Astrocyte (in vitro differentiated cells and primary cell): ENCODE results near the gene C9orf153. TPM values are rescaled to one million over a fixed set of nuclear protein-coding genes. Genes with fewer than 3 reads are reported as not detected.

ENCODE experiments used
- DNase-seq: peaks from one replicate; pipeline ENCODE4 v3.0.0-alpha.2; 2010; ENCODE audit warnings: low read depth
- FAIRE-seq: peaks from 2 replicates; lab custom pipeline; 2011; peaks lifted over from hg19 to GRCh38; lab: Jason Lieb, UNC
- H2AFZ ChIP-seq: 2 replicates; pipeline ENCODE4 v1.6.0; 2012; ENCODE audit warnings: low read depth, low read length, inconsistent platforms
- H3K27ac ChIP-seq: 2 replicates; pipeline ENCODE4 v1.5.1; 2011; ENCODE audit warnings: low read depth, low read length, inconsistent platforms
- H3K27me3 ChIP-seq: 2 replicates; pipeline ENCODE4 v1.6.0; 2011; ENCODE audit warnings: low read length, inconsistent platforms; ENCODE audit not compliant: insufficient read depth
- H3K36me3 ChIP-seq: 2 replicates; pipeline ENCODE4 v1.5.1; 2011; ENCODE audit warnings: low read length, inconsistent platforms; ENCODE audit not compliant: insufficient read depth
- H3K4me1 ChIP-seq: 2 replicates; pipeline ENCODE4 v1.5.1; 2011; ENCODE audit warnings: low read length, inconsistent platforms; ENCODE audit not compliant: insufficient read depth
- H3K4me2 ChIP-seq: 2 replicates; pipeline ENCODE4 v1.6.0; 2012; ENCODE audit warnings: low read length, inconsistent platforms
- H3K4me3 ChIP-seq: 2 replicates; pipeline ENCODE4 v1.5.1; 2011; ENCODE audit warnings: low read depth, mild to moderate bottlenecking, low read length, inconsistent platforms; ENCODE audit not compliant: insufficient read depth
- H3K79me2 ChIP-seq: 2 replicates; pipeline ENCODE4 v1.6.0; 2012; ENCODE audit warnings: mild to moderate bottlenecking, low read length, inconsistent platforms; ENCODE audit not compliant: insufficient read depth
- H3K9ac ChIP-seq: 2 replicates; pipeline ENCODE4 v1.6.0; 2012; ENCODE audit warnings: mild to moderate bottlenecking, low read length, inconsistent platforms
- H3K9me3 ChIP-seq: 2 replicates; pipeline ENCODE4 v1.5.1; 2012; ENCODE audit warnings: low read depth, mild to moderate bottlenecking, low read length, inconsistent platforms; ENCODE audit not compliant: insufficient read depth
- H4K20me1 ChIP-seq: 2 replicates; pipeline ENCODE4 v1.6.0; 2012; ENCODE audit warnings: low read length, inconsistent platforms; ENCODE audit not compliant: insufficient read depth
- H3K27ac Mint-ChIP-seq: one replicate; pipeline ENCODE4 v1.8.0; 2021; ENCODE audit warnings: mild to moderate bottlenecking, mixed read lengths; ENCODE audit not compliant: unreplicated experiment
- H3K27me3 Mint-ChIP-seq: one replicate; pipeline ENCODE4 v1.8.0; 2021; ENCODE audit warnings: low read depth, mixed read lengths; ENCODE audit not compliant: unreplicated experiment
- H3K36me3 Mint-ChIP-seq: one replicate; pipeline ENCODE4 v1.8.0; 2021; ENCODE audit warnings: low read depth, mixed read lengths; ENCODE audit not compliant: unreplicated experiment
- H3K4me1 Mint-ChIP-seq: one replicate; pipeline ENCODE4 v1.8.0; 2021; ENCODE audit warnings: low read depth, mixed read lengths; ENCODE audit not compliant: unreplicated experiment
- H3K4me3 Mint-ChIP-seq: one replicate; pipeline ENCODE4 v1.8.0; 2021; ENCODE audit warnings: mild to moderate bottlenecking, moderate library complexity, mixed read lengths; ENCODE audit not compliant: unreplicated experiment
- H3K9me3 Mint-ChIP-seq: one replicate; pipeline ENCODE4 v1.8.0; 2021; ENCODE audit warnings: mild to moderate bottlenecking, mixed read lengths; ENCODE audit not compliant: unreplicated experiment
- CTCF ChIP-seq: IDR thresholded peaks from 2 replicates; pipeline ENCODE4 v1.5.1; 2011; ENCODE audit warnings: low read depth, mild to moderate bottlenecking, inconsistent platforms, low read length, moderate library complexity; ENCODE audit not compliant: insufficient read depth
- EZH2 ChIP-seq: IDR thresholded peaks from 2 replicates; pipeline ENCODE4 v1.6.1; 2012; ENCODE audit warnings: mild to moderate bottlenecking, low read length, inconsistent platforms; ENCODE audit not compliant: insufficient read depth
- total RNA-seq: library from RNA; stranded (reverse); gene quantifications from 2 replicates; pipeline ENCODE4 v1.2.1, GENCODE V29; 2021

Gene C9orf153
- total RNA-seq, 1 donor from 2014 or later: not detected

GRCh38 chr9:86250123-86250522 is 9.3 kb downstream of the C9orf153 start:
- DNase-seq (no peak), FAIRE-seq (no peak)
- no peak overlapping the region for H3K4me3 Mint-ChIP-seq
- Histone ChIP-seq H4K20me1 (no peaks in the 10 kb centered on the region), H3K27me3 (no peaks in the 10 kb centered on the region), H3K9me3 (no peaks in the 10 kb centered on the region), H3K4me1 (no peaks in the 10 kb centered on the region), H3K36me3 (no peaks in the 10 kb centered on the region), H3K4me2 (no peak overlapping the region), H3K4me3 (no peak overlapping the region), H3K27ac (no peak overlapping the region), H3K79me2 (no peaks in the 10 kb centered on the region), H3K9ac (no peak overlapping the region), H2AFZ (no peak overlapping the region)
- no peaks in the 10 kb centered on the region for H3K4me1 Mint-ChIP-seq
- no peaks in the 10 kb centered on the region for H3K27me3 Mint-ChIP-seq
- H3K36me3 Mint-ChIP-seq: peaks cover 3% of the 10 kb centered on the region
- TF ChIP-seq CTCF (no peak), EZH2 (no peak)
- no peak overlapping the region for H3K27ac Mint-ChIP-seq
- peaks cover 3% of the 10 kb centered on the region for H3K9me3 Mint-ChIP-seq

GRCh38 chr9:86248746-86249145 is 10.7 kb downstream of the C9orf153 start:
- H3K27me3 Mint-ChIP-seq: no peaks in the 10 kb centered on the region
- TF ChIP-seq CTCF (no peak), EZH2 (no peak)
- Histone ChIP-seq H2AFZ (no peak overlapping the region), H3K4me1 (no peaks in the 10 kb centered on the region), H3K79me2 (no peaks in the 10 kb centered on the region), H3K9ac (no peak overlapping the region), H3K4me2 (no peak overlapping the region), H3K36me3 (no peaks in the 10 kb centered on the region), H3K27ac (no peak overlapping the region), H3K4me3 (no peak overlapping the region), H4K20me1 (no peaks in the 10 kb centered on the region), H3K9me3 (no peaks in the 10 kb centered on the region), H3K27me3 (no peaks in the 10 kb centered on the region)
- FAIRE-seq (no peak), DNase-seq (no peak)
- no peaks in the 10 kb centered on the region for H3K4me1 Mint-ChIP-seq
- H3K4me3 Mint-ChIP-seq: no peak overlapping the region
- H3K36me3 Mint-ChIP-seq: peaks cover 3% of the 10 kb centered on the region
- peaks cover 3% of the 10 kb centered on the region for H3K9me3 Mint-ChIP-seq
- H3K27ac Mint-ChIP-seq: no peak overlapping the region

- no peaks in the 10 kb centered on the region for H3K36me3 ChIP-seq
- no peak overlapping the region for H3K4me3 ChIP-seq
- H3K27me3 Mint-ChIP-seq: no peaks in the 10 kb centered on the region
- no peak overlapping the region for H3K9ac ChIP-seq
- H3K79me2 ChIP-seq: no peaks in the 10 kb centered on the region
- no peaks in the 10 kb centered on the region for H3K9me3 ChIP-seq
- no peak for TF ChIP-seq CTCF
- no peak for TF ChIP-seq EZH2
- no peak overlapping the region for H3K27ac Mint-ChIP-seq
- H3K27ac ChIP-seq: no peak overlapping the region
- DNase-seq: no peak
- H3K36me3 Mint-ChIP-seq: peaks cover 3% of the 10 kb centered on the region
- peaks cover 2% of the 10 kb centered on the region for H3K9me3 Mint-ChIP-seq
- no peaks in the 10 kb centered on the region for H3K27me3 ChIP-seq
- H3K4me1 Mint-ChIP-seq: peaks cover 3% of the 10 kb centered on the region
- peak overlapping the region; percentile 32 for H2AFZ ChIP-seq
- no peak overlapping the region for H3K4me3 Mint-ChIP-seq
- no peaks in the 10 kb centered on the region for H4K20me1 ChIP-seq
- no peak for FAIRE-seq
- peak overlapping the region; percentile 23 for H3K4me2 ChIP-seq
- no peaks in the 10 kb centered on the region for H3K4me1 ChIP-seq
These were observed 12.7 kb downstream of the C9orf153 start for GRCh38 chr9:86246752-86247161.
